Activated T-cell treated with anti-CD3 and anti-CD28 coated beads, Interleukin-2, amount 50 U/mL, for 4 hours (primary cell): ENCODE results near the gene CHST11. TPM values are rescaled to one million over a fixed set of nuclear protein-coding genes. Genes with fewer than 3 reads are reported as not detected.

Source experiments
- ATAC-seq, 2 donors: fragments of 200-7000 bp; cut with Tn5 transposase; one replicate each; pipeline ENCODE4 v1.10.0; 2021
- DNase-seq: peaks from one replicate; pipeline ENCODE4 v3.0.0-alpha.2; 2020
- H3K27me3 Mint-ChIP-seq: one replicate; pipeline ENCODE4 v1.8.0; 2021; ENCODE audit warnings: low read depth, mixed read lengths
- H3K36me3 Mint-ChIP-seq: one replicate; pipeline ENCODE4 v1.8.0; 2022; ENCODE audit warnings: mixed read lengths; ENCODE audit not compliant: insufficient read depth
- H3K4me1 Mint-ChIP-seq: one replicate; pipeline ENCODE4 v1.8.0; 2021; ENCODE audit warnings: low read depth, mixed read lengths
- H3K4me3 Mint-ChIP-seq: one replicate; pipeline ENCODE4 v1.8.0; 2021; ENCODE audit warnings: mild to moderate bottlenecking, moderate library complexity, mixed read lengths
- H3K9me3 Mint-ChIP-seq: one replicate; pipeline ENCODE4 v1.8.0; 2021; ENCODE audit warnings: mixed read lengths
- total RNA-seq, 3 donors: library from RNA; stranded (reverse); gene quantifications; one replicate each; pipeline ENCODE4 v1.2.1, GENCODE V29; 2021

The CHST11 gene
- total RNA-seq, 3 donors from 2014 or later, result 40.5 to 70.7 (median 61.7) TPM

- Mint-ChIP-seq H3K9me3 (no peaks in the 10 kb centered on the region), H3K4me1 (peaks cover 94% of the 10 kb centered on the region), H3K27me3 (no peaks in the 10 kb centered on the region), H3K36me3 (peaks cover 9% of the 10 kb centered on the region), H3K4me3 (no peak overlapping the region)
- DNase-seq (no peak), ATAC-seq (no peak)
Measured at GRCh38 chr12:104504146-104504545, 47.4 kb downstream of the CHST11 start.

DNA sequence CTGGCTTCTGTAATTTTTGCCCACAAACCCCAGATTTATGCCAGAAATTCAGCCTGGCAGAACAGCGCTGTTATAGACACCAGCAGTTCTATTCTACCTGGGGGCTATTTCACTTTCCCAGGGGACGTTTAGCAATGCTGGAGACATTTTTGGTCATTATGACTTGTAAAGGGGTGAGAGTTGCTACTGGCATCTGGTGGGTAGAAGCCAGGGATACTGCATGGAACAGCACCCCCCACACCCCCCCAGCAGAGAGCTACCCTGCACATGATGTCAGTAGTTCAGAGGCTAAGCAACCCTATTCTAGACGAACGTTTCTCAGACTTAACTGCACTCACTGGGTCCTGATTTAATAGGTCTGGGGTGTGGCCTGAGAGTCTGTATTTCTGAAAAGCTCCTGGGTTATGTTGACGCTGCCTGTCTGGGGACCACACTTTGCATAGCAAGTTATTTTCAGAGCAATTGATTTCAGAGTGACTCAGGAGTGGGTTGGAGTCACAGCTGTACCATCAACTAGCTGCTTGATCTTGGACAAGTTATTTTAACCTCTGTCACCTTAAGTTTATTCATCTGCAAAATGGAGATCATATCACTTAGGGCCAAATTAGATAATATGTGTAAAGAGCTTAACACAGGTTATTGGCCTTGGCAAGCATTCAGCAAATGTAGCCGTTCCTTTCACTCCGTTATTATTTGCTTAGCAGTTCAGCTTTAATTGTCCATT lies 48.5 kb downstream of the CHST11 start:
- peaks cover 9% of the 10 kb centered on the region for H3K36me3 Mint-ChIP-seq
- H3K4me1 Mint-ChIP-seq, result peaks cover 94% of the 10 kb centered on the region
- ATAC-seq (peak; percentile 65 to 69), DNase-seq (no peak)
- no peaks in the 10 kb centered on the region for H3K27me3 Mint-ChIP-seq
- H3K9me3 Mint-ChIP-seq, result no peaks in the 10 kb centered on the region
- no peak overlapping the region for H3K4me3 Mint-ChIP-seq

DNA sequence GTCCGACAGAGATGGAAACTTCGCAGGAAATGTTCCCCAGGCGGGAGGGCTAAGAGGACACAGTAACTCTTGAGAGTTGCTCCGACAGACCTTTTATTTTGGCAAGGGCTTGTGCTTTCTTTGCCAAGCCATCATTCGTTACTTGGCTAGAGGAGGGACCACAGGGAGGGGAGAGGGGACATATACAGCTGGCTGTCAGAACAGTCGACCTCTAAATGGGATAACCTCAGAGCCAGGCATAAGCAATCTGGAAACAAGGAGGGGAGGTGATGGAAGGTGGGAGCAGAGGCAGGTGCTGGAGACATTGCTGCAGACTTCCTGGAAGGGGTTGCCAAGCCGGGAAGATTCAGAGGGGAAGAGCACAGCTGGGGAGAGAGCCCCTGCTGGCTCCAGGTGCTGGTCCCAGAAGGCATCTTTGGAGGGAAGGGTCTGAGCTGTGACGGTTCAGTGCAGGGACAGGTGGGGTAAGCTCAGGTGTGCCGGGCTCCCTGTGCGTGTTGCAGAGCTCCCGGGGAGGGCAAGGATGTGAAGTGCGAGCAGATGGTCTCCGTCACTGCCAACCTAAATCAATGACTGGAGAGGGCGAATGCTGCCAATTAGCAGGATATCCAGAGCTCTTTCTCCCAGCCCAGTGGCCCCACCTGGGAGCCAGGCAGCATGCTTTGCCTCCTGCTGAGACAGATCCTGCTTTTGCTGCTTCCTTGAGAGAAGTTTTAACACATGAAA lies 50.1 kb downstream of the CHST11 start:
- Mint-ChIP-seq H3K4me1 (peaks cover 90% of the 10 kb centered on the region), H3K27me3 (no peaks in the 10 kb centered on the region), H3K9me3 (no peaks in the 10 kb centered on the region), H3K36me3 (peaks cover 9% of the 10 kb centered on the region), H3K4me3 (no peak overlapping the region)
- DNase-seq (no peak), ATAC-seq (no peak)

DNA sequence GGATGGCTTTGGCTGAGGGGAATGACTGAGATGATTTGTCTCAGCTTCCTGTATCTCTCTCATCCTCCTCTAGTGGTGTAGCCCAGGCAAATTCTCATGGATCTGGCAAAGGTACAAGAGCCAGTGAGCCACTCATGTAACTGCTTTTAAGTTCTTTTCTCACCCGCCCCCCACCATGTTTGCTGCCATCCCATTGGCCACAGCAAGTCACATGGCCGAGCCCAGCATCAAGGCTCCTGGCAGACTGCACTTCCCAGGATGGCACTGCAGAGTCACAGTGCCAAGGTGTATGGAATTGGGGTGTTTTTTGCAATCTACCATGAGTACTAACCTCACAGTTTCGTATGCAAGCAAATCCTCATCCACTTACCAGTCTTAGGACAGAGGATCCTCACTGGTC lies 50.9 kb downstream of the CHST11 start:
- ATAC-seq (no peak), DNase-seq (no peak)
- Mint-ChIP-seq H3K9me3 (no peaks in the 10 kb centered on the region), H3K4me1 (peaks cover 88% of the 10 kb centered on the region), H3K27me3 (no peaks in the 10 kb centered on the region), H3K4me3 (no peak overlapping the region), H3K36me3 (peaks cover 9% of the 10 kb centered on the region)

- no peak for DNase-seq
- Mint-ChIP-seq H3K4me1 (peaks cover 81% of the 10 kb centered on the region), H3K36me3 (peaks cover 9% of the 10 kb centered on the region), H3K27me3 (no peaks in the 10 kb centered on the region), H3K4me3 (no peak overlapping the region), H3K9me3 (no peaks in the 10 kb centered on the region)
- ATAC-seq, result peak; percentile 24 to 36
Measured at GRCh38 chr12:104508752-104509446, 52.2 kb downstream of the CHST11 start.

DNA sequence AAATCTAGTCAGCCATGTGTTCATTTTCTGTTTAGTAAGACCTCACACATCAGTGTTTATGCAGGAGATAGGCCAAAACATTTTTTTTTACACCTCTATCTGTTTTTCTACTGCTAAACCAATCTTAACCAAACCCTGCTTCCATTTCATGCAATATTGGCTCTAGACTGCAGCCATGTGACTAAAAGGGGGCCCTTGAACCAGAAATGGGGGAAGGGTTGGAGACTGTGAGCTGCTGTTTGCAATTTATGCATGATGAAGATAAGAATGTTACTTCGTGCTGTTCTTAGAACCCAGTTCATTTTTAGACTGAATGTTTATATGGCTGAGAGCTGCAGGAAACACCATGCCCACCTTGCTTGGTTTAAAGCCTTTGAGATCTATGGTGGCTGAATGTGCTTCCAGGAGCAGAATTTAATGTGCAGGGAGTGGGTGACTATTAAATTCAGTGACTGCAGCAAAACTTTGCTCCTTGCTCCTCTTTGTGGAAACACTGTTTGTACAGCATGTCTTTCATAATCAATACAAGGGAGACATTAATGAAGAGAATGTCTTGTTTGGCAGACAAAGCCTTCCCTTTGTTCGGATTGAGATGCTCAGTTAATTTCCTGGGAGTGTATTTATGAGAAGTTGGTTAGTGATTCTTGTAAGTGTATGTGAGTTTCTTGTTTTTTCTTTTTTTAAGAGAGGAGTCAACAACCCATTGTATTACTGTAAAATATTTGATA lies 53.6 kb downstream of the CHST11 start:
- Mint-ChIP-seq H3K4me3 (no peak overlapping the region), H3K36me3 (peaks cover 9% of the 10 kb centered on the region), H3K27me3 (no peaks in the 10 kb centered on the region), H3K9me3 (no peaks in the 10 kb centered on the region), H3K4me1 (peaks cover 79% of the 10 kb centered on the region)
- ATAC-seq (no peak), DNase-seq (no peak)

GRCh38 chr12:104510873-104511440 lies 54.2 kb downstream of the CHST11 start:
- DNase-seq (no peak), ATAC-seq (no peak)
- H3K4me3 Mint-ChIP-seq, result no peak overlapping the region
- H3K4me1 Mint-ChIP-seq, result peaks cover 79% of the 10 kb centered on the region
- peaks cover 9% of the 10 kb centered on the region for H3K36me3 Mint-ChIP-seq
- H3K9me3 Mint-ChIP-seq, result no peaks in the 10 kb centered on the region
- no peaks in the 10 kb centered on the region for H3K27me3 Mint-ChIP-seq

DNA sequence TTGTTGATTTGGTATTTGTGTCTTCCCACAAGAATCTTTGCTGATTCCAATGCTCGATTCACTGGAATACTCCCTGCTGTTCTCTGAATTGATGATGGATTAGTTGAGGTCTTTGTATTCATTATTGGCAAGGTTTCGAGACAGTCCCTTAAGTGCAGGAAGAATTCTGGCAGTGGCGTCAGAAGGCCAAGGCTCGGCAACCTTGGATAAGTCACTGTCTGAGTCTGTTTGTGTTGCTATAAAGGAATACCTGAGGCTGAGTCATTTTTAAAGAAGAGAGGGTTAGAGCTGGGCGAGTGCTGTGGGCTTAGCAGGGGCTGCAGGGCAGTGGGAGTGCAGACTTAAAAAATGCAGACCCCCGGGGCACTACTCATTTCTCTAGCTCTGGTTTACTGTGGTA lies 56.9 kb downstream of the CHST11 start:
- Mint-ChIP-seq H3K27me3 (no peaks in the 10 kb centered on the region), H3K36me3 (peaks cover 5% of the 10 kb centered on the region), H3K4me3 (no peak overlapping the region), H3K9me3 (no peaks in the 10 kb centered on the region), H3K4me1 (peaks cover 77% of the 10 kb centered on the region)
- no peak for ATAC-seq
- no peak for DNase-seq

GRCh38 chr12:104514092-104514810 lies 57.5 kb downstream of the CHST11 start:
- H3K4me3 Mint-ChIP-seq, result no peak overlapping the region
- DNase-seq (no peak), ATAC-seq (no peak)
- peaks cover 76% of the 10 kb centered on the region for H3K4me1 Mint-ChIP-seq
- no peaks in the 10 kb centered on the region for H3K27me3 Mint-ChIP-seq
- H3K36me3 Mint-ChIP-seq, result no peaks in the 10 kb centered on the region
- no peaks in the 10 kb centered on the region for H3K9me3 Mint-ChIP-seq

DNA sequence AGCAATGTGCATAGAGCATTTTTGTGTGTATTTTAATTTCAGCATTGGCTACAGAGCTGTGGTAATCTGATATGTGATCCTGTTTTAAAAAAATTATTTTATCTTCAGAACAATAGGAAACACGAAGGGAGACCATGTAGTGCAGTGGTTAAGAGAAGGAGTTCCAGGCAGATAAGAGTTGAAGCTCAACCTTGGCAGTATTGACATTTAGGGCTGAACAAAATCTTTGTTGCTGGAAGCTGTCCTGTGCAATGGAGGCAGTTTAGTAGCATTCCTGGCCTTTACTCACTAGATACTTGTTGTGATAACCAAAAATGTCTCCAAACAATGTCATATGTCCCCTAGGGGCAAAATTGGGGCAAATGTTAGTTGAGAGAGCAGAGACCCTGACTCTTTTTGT lies 59.2 kb downstream of the CHST11 start:
- no peaks in the 10 kb centered on the region for H3K9me3 Mint-ChIP-seq
- DNase-seq, result no peak
- no peaks in the 10 kb centered on the region for H3K36me3 Mint-ChIP-seq
- no peak for ATAC-seq
- H3K4me1 Mint-ChIP-seq, result peaks cover 77% of the 10 kb centered on the region
- H3K27me3 Mint-ChIP-seq, result no peaks in the 10 kb centered on the region
- H3K4me3 Mint-ChIP-seq, result no peak overlapping the region

GRCh38 chr12:104516821-104517220 lies 60.1 kb downstream of the CHST11 start:
- H3K36me3 Mint-ChIP-seq, result peaks cover 2% of the 10 kb centered on the region

GRCh38 chr12:104517880-104518279 lies 61.1 kb downstream of the CHST11 start:
- Mint-ChIP-seq H3K27me3 (no peaks in the 10 kb centered on the region), H3K4me3 (no peak overlapping the region), H3K9me3 (no peaks in the 10 kb centered on the region), H3K36me3 (peaks cover 2% of the 10 kb centered on the region), H3K4me1 (peaks cover 83% of the 10 kb centered on the region)
- ATAC-seq (no peak), DNase-seq (no peak)

More at GRCh38 chr12:104516821-104517220, 60.1 kb downstream of the CHST11 start:
- DNase-seq (no peak), ATAC-seq (no peak)
- no peak overlapping the region for H3K4me3 Mint-ChIP-seq
- no peaks in the 10 kb centered on the region for H3K27me3 Mint-ChIP-seq
- H3K4me1 Mint-ChIP-seq, result peaks cover 79% of the 10 kb centered on the region
- no peaks in the 10 kb centered on the region for H3K9me3 Mint-ChIP-seq

DNA sequence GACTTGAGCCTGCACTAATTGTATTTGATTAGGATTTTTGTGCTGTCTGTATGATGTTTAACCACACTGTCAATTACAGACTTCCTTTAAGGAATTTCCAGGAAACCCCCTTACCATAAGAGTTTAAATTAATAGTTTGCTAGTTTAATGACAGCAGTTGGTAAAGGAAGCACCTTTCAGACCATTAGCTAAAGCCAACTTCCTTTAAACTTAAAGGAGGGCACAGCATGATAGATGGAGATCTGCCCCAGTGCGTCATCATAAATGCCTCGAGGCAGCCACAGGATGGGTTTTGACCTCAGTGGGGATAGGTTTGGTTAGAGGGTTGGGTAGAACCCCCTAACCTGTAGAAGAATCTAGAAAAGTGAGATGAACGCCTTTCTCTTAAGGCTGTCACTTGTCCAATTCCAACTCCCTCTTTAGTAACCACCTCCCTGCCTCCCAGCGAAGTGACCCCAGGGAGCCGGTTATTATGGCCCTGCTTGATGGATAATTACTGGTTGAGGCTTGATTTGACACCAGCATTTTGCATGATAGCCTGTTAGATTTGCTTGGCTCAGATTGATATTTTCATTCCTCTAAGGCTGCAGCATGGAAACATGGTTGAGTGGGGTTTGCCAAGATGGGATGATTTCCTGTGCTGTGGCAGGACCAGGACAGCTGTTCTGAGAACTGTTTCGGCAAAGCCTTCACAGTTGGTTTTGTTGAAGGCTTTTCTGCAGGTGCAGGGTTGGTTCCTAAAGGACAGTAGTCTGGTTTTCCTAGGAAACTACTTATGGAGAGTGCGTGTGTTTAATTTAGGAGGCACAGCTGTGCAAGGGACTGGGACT lies 62.7 kb downstream of the CHST11 start:
- H3K4me1 Mint-ChIP-seq, result peaks cover 90% of the 10 kb centered on the region
- ATAC-seq (peak; percentile 43 to 64), DNase-seq (peak; percentile 12)
- H3K4me3 Mint-ChIP-seq, result no peak overlapping the region
- peaks cover 2% of the 10 kb centered on the region for H3K36me3 Mint-ChIP-seq
- no peaks in the 10 kb centered on the region for H3K9me3 Mint-ChIP-seq
- no peaks in the 10 kb centered on the region for H3K27me3 Mint-ChIP-seq
